ENCODE measurements around the gene EVA1C. TPM values are rescaled to one million over a fixed set of nuclear protein-coding genes. Genes with fewer than 3 reads are reported as not detected.
"Not testable (repeated sequence)": the region's sequence is repeated elsewhere in the genome, so short reads cannot be mapped to it uniquely, and the experiment has no call there.

EVA1C gene
- total RNA-seq, 2 experiments from 2014 or later = 11.1 to 13.7 TPM

- ATAC-seq (no peak), DNase-seq (no peak)
- ChIA-PET POLR2A (no interaction called here), CTCF (no interaction called here)
- Mint-ChIP-seq H3K36me3 (ENCODE audit: low read depth) (no peaks in the 10 kb centered on the region), H3K9me3 (no peaks in the 10 kb centered on the region), H3K27me3 (no peaks in the 10 kb centered on the region), H3K27ac (no peak overlapping the region), H3K4me3 (no peak overlapping the region), H3K4me1 (ENCODE audit: low read depth) (no peaks in the 10 kb centered on the region)
- TF ChIP-seq CTCF (IDR thresholded peaks at IDR 0.05) = no peak
- intact Hi-C loops (cut with micrococcal nuclease) = no loop called here
Observed at GRCh38 chr21:32523463-32523862, 111.0 kb downstream of the EVA1C start.

GRCh38 chr21:32523988-32524719, 111.6 kb downstream of the EVA1C start:
- Mint-ChIP-seq H3K27me3 (no peaks in the 10 kb centered on the region), H3K9me3 (no peaks in the 10 kb centered on the region), H3K27ac (no peak overlapping the region), H3K4me1 (ENCODE audit: low read depth) (no peaks in the 10 kb centered on the region), H3K36me3 (ENCODE audit: low read depth) (no peaks in the 10 kb centered on the region), H3K4me3 (no peak overlapping the region)
- ChIA-PET CTCF (interaction anchor here (1.0 to 2.6 kb wide), 3 partner anchors 14 to 77 kb away, joined by 3 to 5 read pairs (median 3); no protein-coding TSS in a partner anchor), POLR2A (no interaction called here)
- DNase-seq (no peak), ATAC-seq (no peak)
- intact Hi-C loops (cut with micrococcal nuclease) = no loop called here
- no peak for TF ChIP-seq CTCF (IDR thresholded peaks at IDR 0.05)

- Mint-ChIP-seq H3K4me1 (ENCODE audit: low read depth) (no peaks in the 10 kb centered on the region), H3K36me3 (ENCODE audit: low read depth) (no peaks in the 10 kb centered on the region), H3K27ac (no peak overlapping the region), H3K27me3 (no peaks in the 10 kb centered on the region), H3K9me3 (no peaks in the 10 kb centered on the region), H3K4me3 (no peak overlapping the region)
- POLR2A ChIA-PET = no interaction called here
- intact Hi-C loops (cut with micrococcal nuclease) = no loop called here
- ATAC-seq (no peak), DNase-seq (no peak)
- CTCF ChIA-PET = interaction anchor here (1.2 to 2.6 kb wide), 3 partner anchors 10 to 76 kb away, joined by 3 to 5 read pairs (median 4); no protein-coding TSS in a partner anchor
- TF ChIP-seq CTCF (IDR thresholded peaks at IDR 0.05) = no peak
Observed at GRCh38 chr21:32525282-32525681, 112.8 kb downstream of the EVA1C start.

GRCh38 chr21:32529679-32530078, 117.2 kb downstream of the EVA1C start:
- no peak for ATAC-seq
- TF ChIP-seq CTCF (IDR thresholded peaks at IDR 0.05) = no peak
- Mint-ChIP-seq H3K36me3 (ENCODE audit: low read depth) (no peaks in the 10 kb centered on the region), H3K4me3 (no peak overlapping the region), H3K27me3 (no peaks in the 10 kb centered on the region), H3K4me1 (ENCODE audit: low read depth) (no peaks in the 10 kb centered on the region), H3K9me3 (no peaks in the 10 kb centered on the region), H3K27ac (no peak overlapping the region)
- intact Hi-C loops (cut with micrococcal nuclease) = no loop called here
- ChIA-PET POLR2A (no interaction called here), CTCF (interaction anchor here (0.9 kb wide), 1 partner anchor 40 kb away, joined by 3 read pairs; no protein-coding TSS in a partner anchor)
- DNase-seq = no peak

GRCh38 chr21:32530809-32531208, 118.3 kb downstream of the EVA1C start:
- H3K27me3 Mint-ChIP-seq; ATAC-seq; H3K36me3 Mint-ChIP-seq (ENCODE audit: low read depth); POLR2A ChIA-PET; H3K4me1 Mint-ChIP-seq (ENCODE audit: low read depth); H3K9me3 Mint-ChIP-seq; H3K27ac Mint-ChIP-seq; H3K4me3 Mint-ChIP-seq; DNase-seq; intact Hi-C loops (cut with micrococcal nuclease): not testable (repeated sequence)
- CTCF ChIA-PET = interaction anchor here (1.1 kb wide), 1 partner anchor 32 kb away, joined by 3 read pairs; no protein-coding TSS in a partner anchor

GRCh38 chr21:32531561-32531960, 119.1 kb downstream of the EVA1C start:
- H3K4me1 Mint-ChIP-seq (ENCODE audit: low read depth); POLR2A ChIA-PET; H3K27me3 Mint-ChIP-seq; DNase-seq; H3K9me3 Mint-ChIP-seq; ATAC-seq; H3K36me3 Mint-ChIP-seq (ENCODE audit: low read depth); intact Hi-C loops (cut with micrococcal nuclease); H3K27ac Mint-ChIP-seq; H3K4me3 Mint-ChIP-seq: not testable (repeated sequence)
- CTCF ChIA-PET = interaction anchor here (1.1 kb wide), 1 partner anchor 31 kb away, joined by 3 read pairs; no protein-coding TSS in a partner anchor

Data from activated CD8-positive, alpha-beta T cell treated with anti-CD3 and anti-CD28 coated beads for 36 hours (primary cell).